Measurements from ENCODE around the gene PSMC1.

PSMC1 gene

GRCh38 chr14:90295870-90296516 is 39.6 kb downstream of the PSMC1 start:
- no peak overlapping the region for H3K4me3 ChIP-seq (ENCODE audit: low read depth, low read length)
- DNase-seq (ENCODE audit: low read depth) = no peak
- TF ChIP-seq CTCF (IDR thresholded peaks at IDR 0.05; ENCODE audit: insufficient read depth, low read depth, low read length, missing control alignments) = no peak

GRCh38 chr14:90296641-90297040 is 40.3 kb downstream of the PSMC1 start:
- DNase-seq (ENCODE audit: low read depth) = no peak
- no peak for TF ChIP-seq CTCF (IDR thresholded peaks at IDR 0.05; ENCODE audit: insufficient read depth, low read depth, low read length, missing control alignments)
- no peak overlapping the region for H3K4me3 ChIP-seq (ENCODE audit: low read depth, low read length)

GRCh38 chr14:90297876-90298629 is 41.7 kb downstream of the PSMC1 start:
- DNase-seq (ENCODE audit: low read depth) = no peak
- H3K4me3 ChIP-seq (ENCODE audit: low read depth, low read length) = no peak overlapping the region
- TF ChIP-seq CTCF (IDR thresholded peaks at IDR 0.05; ENCODE audit: insufficient read depth, low read depth, low read length, missing control alignments) = no peak

- no peak for DNase-seq (ENCODE audit: low read depth)
- TF ChIP-seq CTCF (IDR thresholded peaks at IDR 0.05; ENCODE audit: insufficient read depth, low read depth, low read length, missing control alignments) = no peak
- no peak overlapping the region for H3K4me3 ChIP-seq (ENCODE audit: low read depth, low read length)
Observed at GRCh38 chr14:90299408-90299807, 43.1 kb downstream of the PSMC1 start.

GRCh38 chr14:90300611-90301047 is 44.3 kb downstream of the PSMC1 start:
- no peak for DNase-seq (ENCODE audit: low read depth)
- no peak for TF ChIP-seq CTCF (IDR thresholded peaks at IDR 0.05; ENCODE audit: insufficient read depth, low read depth, low read length, missing control alignments)

GRCh38 chr14:90301122-90301521 is 44.8 kb downstream of the PSMC1 start:
- no peak overlapping the region for H3K4me3 ChIP-seq (ENCODE audit: low read depth, low read length)
- DNase-seq (ENCODE audit: low read depth) = no peak
- no peak for TF ChIP-seq CTCF (IDR thresholded peaks at IDR 0.05; ENCODE audit: insufficient read depth, low read depth, low read length, missing control alignments)

More at GRCh38 chr14:90300611-90301047, 44.3 kb downstream of the PSMC1 start:
- H3K4me3 ChIP-seq (ENCODE audit: low read depth, low read length) = no peak overlapping the region
